Immature natural killer cell (primary cell): ENCODE measurements around the gene FLOT1. TPM values are rescaled to one million over a fixed set of nuclear protein-coding genes. Genes with fewer than 3 reads are reported as not detected.

Experiments used
- DNase-seq, 3 donors: peaks; one replicate each; pipeline ENCODE4 v3.0.0; 2022; ENCODE audit warnings: mixed read lengths in 1 of 3
- H3K27ac Mint-ChIP-seq, 6 donors: one replicate each; pipeline ENCODE4 v1.8.0; 2020; ENCODE audit warnings: mixed read lengths in 6 of 6, mild to moderate bottlenecking in 5 of 6, inconsistent platforms in 4 of 6, moderate library complexity in 3 of 6
- H3K27me3 Mint-ChIP-seq, 3 donors: one replicate each; pipeline ENCODE4 v1.8.0; 2020 to 2021; ENCODE audit warnings: low read depth in 3 of 3, mild to moderate bottlenecking in 3 of 3, mixed read lengths in 3 of 3, moderate library complexity in 3 of 3, inconsistent platforms in 1 of 3
- H3K36me3 Mint-ChIP-seq, 3 donors: one replicate each; pipeline ENCODE4 v1.8.0; 2020; ENCODE audit warnings: mixed read lengths in 3 of 3, inconsistent platforms in 2 of 3, mild to moderate bottlenecking in 2 of 3
- H3K4me1 Mint-ChIP-seq, 2 donors: one replicate each; pipeline ENCODE4 v1.8.0; 2020; ENCODE audit warnings: inconsistent platforms in 2 of 2, mild to moderate bottlenecking in 2 of 2, mixed read lengths in 2 of 2, moderate library complexity in 1 of 2
- H3K4me3 Mint-ChIP-seq, 5 donors: one replicate each; pipeline ENCODE4 v1.8.0; 2020; ENCODE audit warnings: mild to moderate bottlenecking in 5 of 5, mixed read lengths in 5 of 5, inconsistent platforms in 3 of 5, moderate library complexity in 3 of 5
- H3K9me3 Mint-ChIP-seq, 6 donors: one replicate each; pipeline ENCODE4 v1.8.0; 2020; ENCODE audit warnings: mild to moderate bottlenecking in 6 of 6, mixed read lengths in 6 of 6, inconsistent platforms in 4 of 6, moderate library complexity in 3 of 6
- polyA plus RNA-seq, 3 donors: library from polyadenylated mRNA; unstranded; fragments of 300-500 nt; fragmentation: Illumina TruSeq; gene quantifications; one replicate each; pipeline ENCODE4 v1.2.3, GENCODE V29; 2021

Gene FLOT1
- polyA plus RNA-seq, 3 donors from 2014 or later, result 148 to 214 (median 174) TPM

DNA sequence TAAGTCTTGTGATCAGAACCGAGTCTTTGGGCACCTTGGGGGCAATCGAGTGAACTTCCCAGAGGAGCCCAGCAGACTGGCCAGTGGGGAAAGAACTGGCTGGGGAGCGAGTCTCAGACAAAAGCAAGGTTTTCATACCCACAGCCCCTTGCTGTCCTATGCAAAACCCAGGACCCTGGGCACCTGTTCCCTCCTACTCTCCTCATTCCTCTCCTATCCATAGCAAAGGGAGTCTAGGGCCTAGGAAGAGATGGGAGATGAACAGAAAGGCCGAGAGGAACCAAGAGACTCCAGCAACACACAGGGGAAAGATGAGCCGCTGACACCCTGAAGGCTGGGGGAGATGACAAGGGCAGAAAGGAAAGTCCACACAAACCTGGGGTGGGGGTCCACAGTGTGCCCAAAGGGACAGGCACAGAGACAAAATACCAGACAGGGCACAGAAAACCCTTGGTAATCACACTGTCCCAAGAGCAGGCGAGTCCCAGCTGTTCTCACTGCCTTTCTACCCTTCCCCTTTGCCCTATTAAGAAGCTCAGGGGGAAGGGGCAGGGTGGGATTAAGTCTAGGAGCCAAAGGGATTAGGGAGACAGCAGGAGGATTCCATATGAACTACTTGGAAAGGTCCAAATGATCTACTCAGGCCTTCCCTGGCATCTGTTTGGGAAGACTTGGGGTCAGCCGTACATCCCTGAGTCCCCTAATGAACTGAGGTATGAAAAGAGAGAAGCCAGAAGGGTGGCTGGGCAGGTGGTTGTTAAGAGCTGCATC, 62.5 kb downstream of the FLOT1 start:
- H3K27me3 Mint-ChIP-seq, result peaks cover 11 to 15% (median 15%) of the 10 kb centered on the region in 3 donors
- peak overlapping the region; percentile 85 to 99 (median 98) for H3K27ac Mint-ChIP-seq
- H3K4me3 Mint-ChIP-seq, result peak overlapping the region; percentile 79 to 100 (median 99)
- H3K36me3 Mint-ChIP-seq, result peaks cover 25 to 45% (median 38%) of the 10 kb centered on the region in 3 donors
- no peaks in the 10 kb centered on the region for H3K9me3 Mint-ChIP-seq
- H3K4me1 Mint-ChIP-seq, result peaks cover 48 to 54% of the 10 kb centered on the region in 2 donors
- DNase-seq, result no peak

DNA sequence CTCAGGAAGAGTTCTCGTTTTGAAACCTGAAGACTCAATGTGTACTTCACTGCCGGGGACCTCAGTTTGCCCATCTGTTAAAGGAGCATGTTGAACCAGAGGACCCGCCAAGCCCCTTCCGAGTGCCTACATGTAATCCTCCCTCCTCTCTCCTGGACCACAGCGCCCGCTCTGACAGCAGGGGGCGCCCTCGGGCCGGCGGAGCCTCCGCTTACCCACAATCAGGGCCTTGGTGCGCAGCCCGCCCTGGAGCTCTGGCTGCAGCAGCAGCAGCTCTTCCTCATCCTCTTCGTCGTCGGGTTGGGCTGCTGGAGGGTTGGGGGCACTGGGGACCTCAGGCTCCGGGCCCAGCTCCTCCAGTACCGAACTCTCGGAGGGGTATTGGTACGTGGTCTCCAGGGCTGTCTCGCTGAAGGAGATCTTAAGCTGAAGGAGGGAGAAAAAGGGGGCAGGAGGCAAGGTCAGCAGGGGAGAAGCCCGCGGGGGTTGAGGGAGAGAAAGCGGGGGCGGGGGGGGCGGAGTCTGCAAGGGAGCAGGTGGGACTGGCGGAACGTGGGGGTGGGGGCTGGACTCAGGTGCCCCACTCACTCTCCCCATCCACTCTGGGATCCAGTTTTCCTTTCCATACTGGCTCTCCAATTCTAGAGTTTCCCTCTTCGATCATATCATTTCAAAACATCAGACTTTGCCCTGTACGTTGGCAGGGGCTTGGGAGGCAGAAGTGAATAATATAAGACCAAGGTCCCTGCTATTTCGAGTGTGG, 63.3 kb downstream of the FLOT1 start:
- peak; percentile 87 to 90 (median 88) for DNase-seq
- Mint-ChIP-seq H3K27ac (peak overlapping the region; percentile 85 to 99 (median 98)), H3K27me3 (peaks cover 9 to 13% (median 12%) of the 10 kb centered on the region in 3 donors), H3K4me3 (peak overlapping the region; percentile 79 to 100 (median 99)), H3K9me3 (no peaks in the 10 kb centered on the region), H3K4me1 (peaks cover 46 to 53% of the 10 kb centered on the region in 2 donors), H3K36me3 (peaks cover 23 to 41% (median 35%) of the 10 kb centered on the region in 3 donors)

Other genes starting within 250 kb of the FLOT1 start
- gene GNL1, start 186.2 kb downstream of the FLOT1 start, polyA plus RNA-seq, result 10 to 100 TPM; 32.6 to 38.6 (median 35.0) TPM
- 1 to 10 TPM; 1.0 to 9.0 (median 3.6) TPM for gene PRR3, start 185.4 kb downstream of the FLOT1 start, polyA plus RNA-seq
- gene ABCF1, start 171.2 kb downstream of the FLOT1 start, polyA plus RNA-seq, result 10 to 100 TPM in 2 of 3 donors, 1 to 10 TPM in 1; 4.3 to 50.1 (median 15.2) TPM
- 10 to 100 TPM in 2 of 3 donors, 1 to 10 TPM in 1; 5.5 to 30.0 (median 12.9) TPM for gene PPP1R10, start 125.4 kb downstream of the FLOT1 start, polyA plus RNA-seq
- 100 to 1,000 TPM in 2 of 3 donors, 10 to 100 TPM in 1; 86.6 to 114 (median 102) TPM for gene MRPS18B, start 124.8 kb downstream of the FLOT1 start, polyA plus RNA-seq
- 1 to 10 TPM in 1 of 3 donors, under 1 TPM in 1, not detected in 1; 0.43 to 3.1 TPM for gene ATAT1, start 115.8 kb downstream of the FLOT1 start, polyA plus RNA-seq
- gene C6orf136, start 95.6 kb downstream of the FLOT1 start, polyA plus RNA-seq, result 10 to 100 TPM in 1 of 3 donors, 1 to 10 TPM in 2; 4.3 to 16.5 (median 9.8) TPM
- gene DHX16, start 69.7 kb downstream of the FLOT1 start, polyA plus RNA-seq, result 10 to 100 TPM; 13.6 to 33.9 (median 14.4) TPM
- gene PPP1R18, start 56.0 kb downstream of the FLOT1 start, polyA plus RNA-seq, result 100 to 1,000 TPM; 178 to 308 (median 245) TPM
- gene NRM, start 51.7 kb downstream of the FLOT1 start, polyA plus RNA-seq, result 10 to 100 TPM in 1 of 3 donors, 1 to 10 TPM in 2; 6.7 to 20.1 (median 8.4) TPM
- gene MDC1, start 25.4 kb downstream of the FLOT1 start, polyA plus RNA-seq, result 10 to 100 TPM in 1 of 3 donors, 1 to 10 TPM in 1, not detected in 1; 3.0 to 16.5 TPM
- gene TUBB, start 22.3 kb downstream of the FLOT1 start, polyA plus RNA-seq, result 100 to 1,000 TPM in 1 of 3 donors, 10 to 100 TPM in 2; 80.8 to 215 (median 84.0) TPM
- gene IER3, start 1.9 kb upstream of the FLOT1 start, polyA plus RNA-seq, result 1 to 10 TPM; 1.0 to 2.7 (median 1.6) TPM
- gene DDR1, start 141.8 kb upstream of the FLOT1 start, polyA plus RNA-seq, result 1 to 10 TPM in 1 of 3 donors, under 1 TPM in 1, not detected in 1; 0.41 to 1.1 TPM
- 10 to 100 TPM in 1 of 3 donors, 1 to 10 TPM in 1, not detected in 1; 6.3 to 10.2 TPM for gene GTF2H4, start 165.5 kb upstream of the FLOT1 start, polyA plus RNA-seq
- gene VARS2, start 171.6 kb upstream of the FLOT1 start, polyA plus RNA-seq, result 10 to 100 TPM; 12.0 to 17.5 (median 12.6) TPM
- gene SFTA2, start 189.5 kb upstream of the FLOT1 start, polyA plus RNA-seq, result not detected
- gene MUCL3, start 198.3 kb upstream of the FLOT1 start, polyA plus RNA-seq, result not detected
- not detected for gene MUC21, start 241.0 kb upstream of the FLOT1 start, polyA plus RNA-seq